Tibial nerve (tissue), 4 donors: ENCODE data around the gene NFS1.

ENCODE experiments used
- CTCF ChIP-seq, 5 experiments: fragments of 200-600 bp in 3 of 5; fragments of 450-650 bp in 2 of 5; sonication (generic) in 3 of 5; IDR thresholded peaks; one replicate each; pipeline ENCODE4 v1.5.1; 2016 to 2019; ENCODE audit warnings: antibody characterized with exemption in 5 of 5, mild to moderate bottlenecking in 3 of 5, moderate library complexity in 2 of 5
- EP300 ChIP-seq, 2 donors: sonication (generic); formaldehyde crosslinking; IDR thresholded peaks; one replicate each; pipeline ENCODE4 v1.6.1; 2017; ENCODE audit warnings: antibody characterized with exemption in 2 of 2, mild to moderate bottlenecking in 1 of 2

DNA sequence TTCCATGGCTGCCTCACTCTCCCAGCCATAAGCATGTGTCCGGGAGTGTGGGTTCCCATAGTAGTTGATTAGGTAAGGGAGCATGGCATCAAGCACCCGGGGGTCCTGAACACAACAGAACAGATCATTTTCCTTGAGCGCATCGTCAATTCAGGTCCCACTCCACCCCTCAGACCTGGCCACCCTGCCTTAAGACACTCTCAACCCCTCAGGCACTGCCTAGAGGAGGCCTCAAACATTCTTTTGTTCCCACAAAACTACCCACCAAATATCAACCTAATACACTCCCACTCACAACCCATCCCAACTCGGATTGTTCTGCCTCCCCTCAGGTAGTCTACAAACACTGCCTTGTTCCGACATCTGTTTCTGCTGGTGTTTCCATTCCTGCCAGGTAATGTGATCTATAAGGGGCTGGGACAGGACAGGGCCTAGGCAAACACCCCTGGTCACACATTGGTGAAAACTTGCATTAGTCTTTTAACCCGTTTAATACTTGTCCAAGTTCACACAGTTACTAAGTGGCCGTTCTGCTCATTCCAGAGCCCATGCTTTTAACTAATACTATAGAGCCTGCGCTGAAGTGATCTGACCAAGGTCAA is 1.4 kb downstream of the NFS1 start:
- TF ChIP-seq CTCF (IDR thresholded peaks at IDR 0.05) (no peak), EP300 (IDR thresholded peaks at IDR 0.05) (no peak)
